NB4 (cell line): ENCODE measurements around the gene CSNK1D.

Source experiments
- MYC ChIP-seq: IDR thresholded peaks from 2 replicates; pipeline ENCODE4 v1.6.1; 2011; ENCODE audit warnings: low read depth, low read length
- TF ChIP-seq, protein P1 (sequence below): IDR thresholded peaks from 2 replicates; pipeline ENCODE4 v1.6.1; 2011; ENCODE audit warnings: low read depth, low read length

DNA sequence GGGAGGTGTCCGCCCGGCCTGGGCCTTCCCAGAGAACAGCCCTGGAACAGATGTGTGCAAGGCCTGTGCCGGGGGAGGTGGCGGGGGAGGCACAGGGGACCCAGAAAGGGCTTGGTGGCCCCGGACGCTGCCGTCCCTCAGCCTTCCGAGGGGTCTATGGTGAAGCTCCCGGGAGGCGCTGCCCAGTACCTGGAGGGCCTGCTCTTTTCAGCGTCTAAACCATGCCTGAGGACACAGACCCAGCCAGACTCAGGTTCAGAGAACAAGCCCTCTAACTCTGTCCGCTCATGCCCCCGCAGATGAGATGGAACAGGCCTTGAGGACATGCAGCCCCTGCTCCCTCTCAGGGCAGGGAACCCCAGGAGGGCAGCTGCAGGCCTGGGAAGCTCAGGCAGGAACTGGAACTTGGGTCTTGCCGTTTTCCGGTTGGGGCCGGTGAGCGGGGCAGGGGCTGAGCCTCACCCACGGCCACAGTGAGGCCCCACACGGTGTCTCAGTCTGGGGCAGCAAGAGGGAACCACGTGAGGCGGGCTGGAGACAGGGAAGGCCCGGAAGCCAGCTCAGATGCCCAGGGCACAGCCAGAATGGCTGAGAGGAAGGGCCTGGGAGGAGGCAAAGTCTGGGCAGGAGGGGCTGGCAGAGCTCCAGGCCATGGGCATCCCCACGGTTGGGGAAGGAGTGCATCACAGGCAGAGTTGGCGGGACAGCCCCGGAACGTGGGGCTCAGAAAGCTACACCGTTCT is 32.1 kb downstream of the CSNK1D start:
- TF ChIP-seq, protein P1, sequence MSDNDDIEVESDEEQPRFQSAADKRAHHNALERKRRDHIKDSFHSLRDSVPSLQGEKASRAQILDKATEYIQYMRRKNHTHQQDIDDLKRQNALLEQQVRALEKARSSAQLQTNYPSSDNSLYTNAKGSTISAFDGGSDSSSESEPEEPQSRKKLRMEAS, result peak; percentile 72
- TF ChIP-seq MYC, result peak; percentile 25; the same call in 1 of the 2 replicates
